Esophagus muscularis mucosa (tissue), 4 donors: Measurements from ENCODE around the gene RAD51B. TPM values are rescaled to one million over a fixed set of nuclear protein-coding genes. Genes with fewer than 3 reads are reported as not detected.

Experiments used
- DNase-seq: peaks from one replicate; pipeline ENCODE4 v3.0.0-alpha.2; 2017; ENCODE audit errors: extremely low spot score
- H3K27ac ChIP-seq, 4 donors: fragments of 200-600 bp; sonication (generic); replicated peaks in 1 of 4; 1 replicate in 3 of 4; 2 replicates in 1 of 4; pipeline ENCODE4 v1.5.1; 2016 to 2019; ENCODE audit warnings: mild to moderate bottlenecking in 1 of 4
- H3K27me3 ChIP-seq, 4 donors: fragments of 200-600 bp; sonication (generic); one replicate each; pipeline versions ENCODE4 v1.5.1 to v1.6.0; 2016 to 2019
- H3K36me3 ChIP-seq, 4 donors: fragments of 200-600 bp; sonication (generic); one replicate each; pipeline ENCODE4 v1.5.1; 2016 to 2019
- H3K4me1 ChIP-seq, 4 donors: fragments of 200-600 bp; sonication (generic); one replicate each; pipeline ENCODE4 v1.5.1; 2016 to 2019
- H3K4me3 ChIP-seq, 4 donors: fragments of 200-600 bp; sonication (generic); 1 replicate in 2 of 4; 2 replicates in 2 of 4; pipeline ENCODE4 v1.5.1; 2016 to 2019; ENCODE audit warnings: mild to moderate bottlenecking in 4 of 4, moderate library complexity in 1 of 4
- H3K9me3 ChIP-seq, 4 donors: fragments of 200-600 bp; sonication (generic); 1 replicate in 3 of 4; 2 replicates in 1 of 4; pipeline ENCODE4 v1.5.1; 2016 to 2019
- EP300 ChIP-seq: sonication (generic); formaldehyde crosslinking; IDR thresholded peaks from one replicate; pipeline ENCODE4 v1.6.1; 2017; ENCODE audit warnings: antibody characterized with exemption
- POLR2A ChIP-seq: fragments of 450-650 bp; IDR thresholded peaks from one replicate; pipeline ENCODE4 v1.6.1; 2017; ENCODE audit warnings: antibody characterized with exemption, moderate library complexity, mild to moderate bottlenecking, low read depth
- POLR2AphosphoS5 ChIP-seq, 2 donors: sonication (generic); formaldehyde crosslinking; IDR thresholded peaks; one replicate each; pipeline ENCODE4 v1.6.1; 2017; ENCODE audit warnings: antibody characterized with exemption in 2 of 2
- WGBS: methylation state at CpG from one replicate; pipeline ENCODE4 v1.1.5; 2018; 5-methylcytosine and 5-hydroxymethylcytosine counted together
- intact Hi-C: fragments of 100-400 bp; cut with DNase I; formaldehyde crosslinking; loops from one replicate; pipeline ENCODE4 v1.15.1; 2023
- total RNA-seq, 4 donors: library from RNA; depleted of rRNA; stranded (reverse); fragments of >200 nt; gene quantifications; one replicate each; pipeline versions ENCODE4 v1.1.0 to v1.2.1, GENCODE V29; 2016
- TF ChIP-seq, protein P1 (sequence below), 3 experiments: fragments of 200-600 bp in 2 of 3; fragments of 450-650 bp in 1 of 3; sonication (generic) in 2 of 3; IDR thresholded peaks; one replicate each; pipeline ENCODE4 v1.5.1; 2017 to 2019; ENCODE audit warnings: antibody characterized with exemption in 3 of 3, mild to moderate bottlenecking in 2 of 3, moderate library complexity in 1 of 3

The RAD51B gene
- total RNA-seq, 4 donors from 2014 or later = 2.8 to 11.1 (median 5.1) TPM

DNA sequence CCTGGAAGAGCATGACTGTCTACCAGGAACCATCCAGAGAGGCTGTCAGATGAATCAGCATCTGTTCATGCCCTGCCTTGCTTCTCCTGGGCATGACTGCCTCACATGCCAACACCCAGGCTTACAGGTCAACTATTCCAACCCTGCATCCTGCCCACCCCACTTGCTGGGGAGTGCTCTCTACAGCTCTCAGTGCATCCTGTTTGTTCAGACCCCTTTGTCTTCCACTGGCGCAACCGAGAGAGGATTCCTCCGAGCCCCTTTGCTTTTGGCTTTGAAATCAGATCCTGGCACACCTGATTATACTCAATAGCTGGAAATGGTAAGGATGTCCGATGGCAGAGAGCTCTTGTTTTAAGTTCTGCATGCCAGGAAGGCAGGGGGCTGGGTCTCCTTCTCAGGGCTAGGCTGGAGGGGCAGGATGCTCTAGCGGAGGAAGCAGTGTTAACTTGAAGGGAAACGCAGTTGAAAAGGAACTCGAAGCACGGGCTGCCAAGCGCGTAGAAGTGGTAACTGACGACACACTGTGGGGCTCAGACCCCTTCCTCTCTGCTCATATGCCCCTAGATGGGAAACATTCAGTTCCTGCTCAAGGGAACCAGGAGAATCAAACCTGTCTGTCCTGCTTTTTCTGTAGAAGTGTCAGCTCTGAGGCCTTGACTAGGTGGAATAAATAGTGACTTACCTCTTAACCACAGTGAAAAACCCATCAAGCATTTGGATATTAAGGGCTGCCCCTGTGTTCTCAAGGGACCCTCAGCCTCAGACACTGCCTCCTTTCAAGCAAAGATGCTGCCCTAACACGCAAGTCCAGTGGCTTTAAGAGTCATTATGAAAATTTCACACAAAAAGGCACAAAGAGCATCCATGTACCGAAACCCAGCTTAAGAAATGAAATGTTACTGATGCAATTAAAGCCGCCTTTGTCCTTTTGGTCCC is 675.8 kb downstream of the RAD51B start:
- H3K9me3 ChIP-seq = no peaks in the 10 kb centered on the region
- intact Hi-C loops = no loop called here
- DNase-seq = no peak
- 73% methylated on average over 14 of the region's 14 CpGs for WGBS
- peaks cover 0 to 8% (median 0%) of the 10 kb centered on the region in 4 donors for H3K4me1 ChIP-seq
- no peaks in the 10 kb centered on the region for H3K36me3 ChIP-seq
- H3K27ac ChIP-seq = no peak overlapping the region
- no peaks in the 10 kb centered on the region for H3K27me3 ChIP-seq
- no peak overlapping the region for H3K4me3 ChIP-seq
- no peak for TF ChIP-seq POLR2A
- TF ChIP-seq, protein P1, sequence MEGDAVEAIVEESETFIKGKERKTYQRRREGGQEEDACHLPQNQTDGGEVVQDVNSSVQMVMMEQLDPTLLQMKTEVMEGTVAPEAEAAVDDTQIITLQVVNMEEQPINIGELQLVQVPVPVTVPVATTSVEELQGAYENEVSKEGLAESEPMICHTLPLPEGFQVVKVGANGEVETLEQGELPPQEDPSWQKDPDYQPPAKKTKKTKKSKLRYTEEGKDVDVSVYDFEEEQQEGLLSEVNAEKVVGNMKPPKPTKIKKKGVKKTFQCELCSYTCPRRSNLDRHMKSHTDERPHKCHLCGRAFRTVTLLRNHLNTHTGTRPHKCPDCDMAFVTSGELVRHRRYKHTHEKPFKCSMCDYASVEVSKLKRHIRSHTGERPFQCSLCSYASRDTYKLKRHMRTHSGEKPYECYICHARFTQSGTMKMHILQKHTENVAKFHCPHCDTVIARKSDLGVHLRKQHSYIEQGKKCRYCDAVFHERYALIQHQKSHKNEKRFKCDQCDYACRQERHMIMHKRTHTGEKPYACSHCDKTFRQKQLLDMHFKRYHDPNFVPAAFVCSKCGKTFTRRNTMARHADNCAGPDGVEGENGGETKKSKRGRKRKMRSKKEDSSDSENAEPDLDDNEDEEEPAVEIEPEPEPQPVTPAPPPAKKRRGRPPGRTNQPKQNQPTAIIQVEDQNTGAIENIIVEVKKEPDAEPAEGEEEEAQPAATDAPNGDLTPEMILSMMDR (IDR thresholded peaks at IDR 0.05) = no peak
- no peak for TF ChIP-seq POLR2AphosphoS5 (IDR thresholded peaks at IDR 0.05)
- no peak for TF ChIP-seq EP300

DNA sequence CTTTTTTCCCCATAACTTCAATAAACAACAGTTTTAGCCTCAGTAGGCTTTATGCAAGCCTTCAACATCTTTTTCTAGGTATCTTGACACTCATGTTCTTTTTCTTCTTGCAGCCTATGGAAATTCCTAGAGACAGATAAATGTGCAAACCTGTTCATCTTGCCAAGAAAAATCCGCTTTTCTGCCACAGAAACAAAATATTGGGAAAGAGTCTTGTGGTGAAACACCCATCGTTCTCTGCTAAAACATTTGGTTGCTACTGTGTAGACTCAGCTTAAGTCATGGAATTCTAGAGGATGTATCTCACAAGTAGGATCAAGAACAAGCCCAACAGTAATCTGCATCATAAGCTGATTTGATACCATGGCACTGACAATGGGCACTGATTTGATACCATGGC is 677.4 kb downstream of the RAD51B start:
- TF ChIP-seq, protein P1 (IDR thresholded peaks at IDR 0.05) = no peak
- TF ChIP-seq EP300 = no peak
- TF ChIP-seq POLR2A = no peak
- TF ChIP-seq POLR2AphosphoS5 (IDR thresholded peaks at IDR 0.05) = no peak
- WGBS = 85% methylated on average over 2 of the region's 2 CpGs
- intact Hi-C loops = no loop called here

DNA sequence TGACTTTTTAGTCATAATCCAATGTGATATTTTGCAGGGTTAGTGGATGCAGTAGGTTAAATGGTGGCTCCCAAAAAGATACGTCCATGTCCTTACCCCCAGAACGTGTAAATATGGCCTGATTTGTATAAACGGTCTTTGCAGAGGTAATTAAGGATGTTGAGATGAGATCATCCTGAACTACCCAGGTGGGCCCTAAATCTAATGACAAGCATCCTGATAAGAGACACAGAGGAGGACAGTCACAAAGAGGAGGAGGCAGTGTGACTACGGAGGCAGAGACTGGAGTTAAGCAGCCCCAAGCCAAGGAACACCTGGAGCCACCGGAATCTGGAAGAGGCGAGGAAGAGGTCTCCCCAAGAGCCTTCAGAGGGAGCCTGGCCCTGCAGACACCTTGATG is 679.9 kb downstream of the RAD51B start:
- peaks cover 0 to 11% (median 7%) of the 10 kb centered on the region in 4 donors for H3K4me1 ChIP-seq
- intact Hi-C loops = no loop called here
- no peaks in the 10 kb centered on the region for H3K27me3 ChIP-seq
- DNase-seq = no peak
- WGBS = 100% methylated on average over 6 of the region's 6 CpGs
- H3K4me3 ChIP-seq = no peak overlapping the region
- H3K36me3 ChIP-seq = no peaks in the 10 kb centered on the region
- no peaks in the 10 kb centered on the region for H3K9me3 ChIP-seq
- no peak for TF ChIP-seq POLR2A
- TF ChIP-seq POLR2AphosphoS5 (IDR thresholded peaks at IDR 0.05) = no peak
- TF ChIP-seq, protein P1 (IDR thresholded peaks at IDR 0.05) = no peak
- no peak for TF ChIP-seq EP300
- no peak overlapping the region for H3K27ac ChIP-seq

More for the DNA sequence above, 677.4 kb downstream of the RAD51B start:
- Histone ChIP-seq H3K27me3 (no peaks in the 10 kb centered on the region), H3K4me1 (peaks cover 0 to 8% (median 7%) of the 10 kb centered on the region in 4 donors), H3K4me3 (no peak overlapping the region), H3K9me3 (no peaks in the 10 kb centered on the region), H3K36me3 (no peaks in the 10 kb centered on the region), H3K27ac (no peak overlapping the region)
- no peak for DNase-seq

DNA sequence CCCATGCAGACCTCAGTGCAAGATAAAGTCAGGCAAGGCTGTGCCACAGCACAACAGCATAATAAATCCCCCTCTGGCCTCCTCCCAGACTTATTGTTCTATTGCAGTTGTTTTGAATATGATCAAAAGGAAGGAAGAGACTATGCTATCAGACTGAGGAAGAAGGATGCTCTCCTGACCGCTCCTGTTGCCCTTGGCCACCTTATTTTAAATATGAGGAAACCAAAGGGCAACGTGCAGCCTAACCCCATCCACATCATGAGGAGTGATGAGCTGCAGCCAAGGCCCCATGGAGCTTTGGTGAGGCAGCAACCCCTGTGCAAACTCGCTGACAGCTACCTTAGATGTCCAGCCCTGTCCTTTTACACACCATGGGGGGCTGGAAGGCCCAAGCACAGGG is 681.6 kb downstream of the RAD51B start:
- DNase-seq = no peak
- no peaks in the 10 kb centered on the region for H3K27me3 ChIP-seq
- H3K4me3 ChIP-seq = no peak overlapping the region
- H3K27ac ChIP-seq = no peak overlapping the region
- WGBS = 87% methylated on average over 3 of the region's 3 CpGs
- H3K36me3 ChIP-seq = no peaks in the 10 kb centered on the region
- H3K4me1 ChIP-seq = peaks cover 6 to 20% (median 11%) of the 10 kb centered on the region in 4 donors
- TF ChIP-seq, protein P1 (IDR thresholded peaks at IDR 0.05) = no peak
- TF ChIP-seq EP300 (no peak), POLR2AphosphoS5 (IDR thresholded peaks at IDR 0.05) (no peak), POLR2A (no peak)
- H3K9me3 ChIP-seq = no peaks in the 10 kb centered on the region
- intact Hi-C loops = no loop called here
